Measurements from ENCODE around the gene ARL8A. TPM values are rescaled to one million over a fixed set of nuclear protein-coding genes. Genes with fewer than 3 reads are reported as not detected.

Gene ARL8A
- total and polyA plus RNA-seq, 10 of the 15 experiments (the other 5 are each of a cell fraction or from before 2014, with no cell fraction given) = 0.34 to 49.2 (median 15.4) TPM

- TF ChIP-seq EGR1 (IDR thresholded peaks at IDR 0.05; ENCODE audit: borderline replicate concordance in 1 of 2, low read depth in 2 of 2, low read length in 2 of 2) = no peak
- peak; percentile 43; the same call in 1 of the 2 replicates for TF ChIP-seq GATAD2B (conservative IDR thresholded peaks at IDR 0.05; ENCODE audit: low read depth)
- TF ChIP-seq, protein P1, sequence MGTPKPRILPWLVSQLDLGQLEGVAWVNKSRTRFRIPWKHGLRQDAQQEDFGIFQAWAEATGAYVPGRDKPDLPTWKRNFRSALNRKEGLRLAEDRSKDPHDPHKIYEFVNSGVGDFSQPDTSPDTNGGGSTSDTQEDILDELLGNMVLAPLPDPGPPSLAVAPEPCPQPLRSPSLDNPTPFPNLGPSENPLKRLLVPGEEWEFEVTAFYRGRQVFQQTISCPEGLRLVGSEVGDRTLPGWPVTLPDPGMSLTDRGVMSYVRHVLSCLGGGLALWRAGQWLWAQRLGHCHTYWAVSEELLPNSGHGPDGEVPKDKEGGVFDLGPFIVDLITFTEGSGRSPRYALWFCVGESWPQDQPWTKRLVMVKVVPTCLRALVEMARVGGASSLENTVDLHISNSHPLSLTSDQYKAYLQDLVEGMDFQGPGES (IDR thresholded peaks at IDR 0.05) = no peak
- TF ChIP-seq DPF2 (IDR thresholded peaks at IDR 0.05) = peak; percentile 56
- no peak for TF ChIP-seq PAX8 (IDR thresholded peaks at IDR 0.05)
- no peak for TF ChIP-seq CBX5 (IDR thresholded peaks at IDR 0.05; ENCODE audit: low read depth)
- TF ChIP-seq, protein P2, sequence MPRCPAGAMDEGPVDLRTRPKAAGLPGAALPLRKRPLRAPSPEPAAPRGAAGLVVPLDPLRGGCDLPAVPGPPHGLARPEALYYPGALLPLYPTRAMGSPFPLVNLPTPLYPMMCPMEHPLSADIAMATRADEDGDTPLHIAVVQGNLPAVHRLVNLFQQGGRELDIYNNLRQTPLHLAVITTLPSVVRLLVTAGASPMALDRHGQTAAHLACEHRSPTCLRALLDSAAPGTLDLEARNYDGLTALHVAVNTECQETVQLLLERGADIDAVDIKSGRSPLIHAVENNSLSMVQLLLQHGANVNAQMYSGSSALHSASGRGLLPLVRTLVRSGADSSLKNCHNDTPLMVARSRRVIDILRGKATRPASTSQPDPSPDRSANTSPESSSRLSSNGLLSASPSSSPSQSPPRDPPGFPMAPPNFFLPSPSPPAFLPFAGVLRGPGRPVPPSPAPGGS (IDR thresholded peaks at IDR 0.05; ENCODE audit: borderline replicate concordance, insufficient read depth, low read depth, low read length, poor library complexity, severe bottlenecking) = no peak
- TF ChIP-seq LARP7 (IDR thresholded peaks at IDR 0.05) = 0 out of 2 replicates have a peak, but pooled peaks have one; percentile 58
- 0 out of 2 replicates have a peak, but pooled peaks have one; percentile 11 for TF ChIP-seq TCF3 (IDR thresholded peaks at IDR 0.05; ENCODE audit: borderline replicate concordance, insufficient read depth, low read depth, low read length)
- TF ChIP-seq NR2F1 (conservative IDR thresholded peaks at IDR 0.05) = 0 out of 2 replicates have a peak, but pooled peaks have one; percentile 32
- TF ChIP-seq RBBP5 (conservative IDR thresholded peaks at IDR 0.05) = no peak
These were observed at the start of gene ARL8A (continued) for GRCh38 chr1:202144402-202145067.

All from GM12878 (cell line).